Measurements from ENCODE around the gene ANKRD2.

ANKRD2 gene

GRCh38 chr10:97580421-97581367 lies 8.1 kb downstream of the ANKRD2 start:
- no peak for DNase-seq (ENCODE audit: low read depth in 2 of 2)
- no peak for TF ChIP-seq CTCF (IDR thresholded peaks at IDR 0.05; ENCODE audit: low read depth, low read length)
- H3K4me3 ChIP-seq (replicated peaks in 1 of 2; ENCODE audit: low read depth in 2 of 2, low read length in 2 of 2), result no peak overlapping the region

DNA sequence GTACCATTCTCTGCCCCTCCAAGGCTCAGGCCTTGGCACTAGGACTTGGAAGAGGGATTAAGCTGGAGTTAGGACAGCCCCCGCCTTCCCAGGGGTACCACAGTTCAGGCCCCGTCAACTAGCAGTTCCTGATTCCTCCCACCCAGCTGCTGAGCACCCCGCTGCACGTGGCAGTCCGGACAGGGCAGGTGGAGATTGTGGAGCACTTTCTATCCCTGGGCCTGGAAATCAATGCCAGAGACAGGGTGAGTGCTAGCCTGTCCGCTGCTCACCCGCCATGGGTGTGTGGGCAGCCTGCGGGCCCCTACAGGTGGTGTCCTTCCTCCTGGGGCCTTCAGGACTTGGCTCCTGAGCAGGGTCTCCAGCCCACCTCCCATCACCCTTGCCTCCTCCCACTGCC lies 9.6 kb downstream of the ANKRD2 start:
- no peak overlapping the region for H3K4me3 ChIP-seq (replicated peaks in 1 of 2; ENCODE audit: low read depth in 2 of 2, low read length in 2 of 2)
- TF ChIP-seq CTCF (IDR thresholded peaks at IDR 0.05; ENCODE audit: low read depth, low read length), result no peak
- DNase-seq (ENCODE audit: low read depth in 2 of 2), result no peak

DNA sequence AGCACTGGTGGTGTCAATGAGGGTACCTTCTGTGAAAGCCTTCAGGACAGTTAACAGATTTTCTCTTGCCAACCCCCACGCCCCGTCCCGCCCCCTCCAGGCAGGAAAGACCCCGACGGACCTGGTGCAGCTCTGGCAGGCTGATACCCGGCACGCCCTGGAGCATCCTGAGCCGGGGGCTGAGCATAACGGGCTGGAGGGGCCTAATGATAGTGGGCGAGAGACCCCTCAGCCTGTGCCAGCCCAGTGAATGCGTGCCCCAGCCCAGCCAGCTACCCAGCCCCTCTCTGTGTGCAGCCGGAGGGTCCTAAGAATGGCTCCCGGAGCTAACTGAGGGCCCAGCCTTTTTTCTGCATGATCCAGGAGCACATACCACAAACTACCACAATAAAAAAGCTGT lies 10.9 kb downstream of the ANKRD2 start:
- DNase-seq (ENCODE audit: low read depth in 2 of 2), result no peak
- H3K4me3 ChIP-seq (replicated peaks in 1 of 2; ENCODE audit: low read depth in 2 of 2, low read length in 2 of 2), result no peak overlapping the region
- TF ChIP-seq CTCF (IDR thresholded peaks at IDR 0.05; ENCODE audit: low read depth, low read length), result no peak

- TF ChIP-seq CTCF (IDR thresholded peaks at IDR 0.05; ENCODE audit: low read depth, low read length), result no peak
- no peak within 1 kb of the TSS for H3K4me3 ChIP-seq (replicated peaks in 1 of 2; ENCODE audit: low read depth in 2 of 2, low read length in 2 of 2)
- DNase-seq (ENCODE audit: low read depth in 2 of 2), result peak; percentile 37 to 72
Observed at GRCh38 chr10:97584060-97584797, 11.7 kb downstream of the ANKRD2 start, which contains the start of gene HOGA1. Gene HOGA1, plus strand, starts transcription at chr10:97584389. Its CDS starts 315 bp downstream, at chr10:97584704.

DNA sequence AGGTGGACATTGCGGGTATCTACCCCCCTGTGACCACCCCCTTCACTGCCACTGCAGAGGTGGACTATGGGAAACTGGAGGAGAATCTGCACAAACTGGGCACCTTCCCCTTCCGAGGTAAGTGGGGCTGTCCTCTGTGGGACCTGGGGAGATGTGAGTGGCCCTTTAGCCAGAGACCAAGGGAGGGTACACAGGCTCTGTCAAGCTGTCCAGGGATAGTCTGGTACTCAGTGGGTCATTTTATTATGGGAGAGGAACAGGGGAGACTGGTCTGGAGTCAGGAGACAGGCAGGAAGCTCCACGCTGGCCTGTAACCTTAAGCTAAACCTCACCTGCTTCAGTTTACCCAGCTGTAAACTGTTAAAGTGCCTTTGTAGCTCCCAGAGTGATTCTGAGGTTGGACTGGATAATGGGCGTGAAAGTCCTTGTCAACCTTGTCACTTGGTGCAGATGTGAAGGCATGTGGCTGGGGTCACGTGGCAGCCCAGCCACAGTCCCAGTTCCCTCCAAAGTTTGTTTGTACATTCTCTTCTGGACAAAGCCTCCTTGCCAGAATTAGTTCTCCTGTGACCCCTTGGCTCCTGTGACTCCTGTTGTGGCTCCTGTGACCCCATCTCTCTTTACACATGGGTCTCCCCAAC lies 12.3 kb downstream of the ANKRD2 start:
- DNase-seq (ENCODE audit: low read depth in 2 of 2), result no peak
- no peak for TF ChIP-seq CTCF (IDR thresholded peaks at IDR 0.05; ENCODE audit: low read depth, low read length)
- no peak overlapping the region for H3K4me3 ChIP-seq (replicated peaks in 1 of 2; ENCODE audit: low read depth in 2 of 2, low read length in 2 of 2)

GRCh38 chr10:97585439-97585811 lies 12.8 kb downstream of the ANKRD2 start:
- no peak overlapping the region for H3K4me3 ChIP-seq (replicated peaks in 1 of 2; ENCODE audit: low read depth in 2 of 2, low read length in 2 of 2)
- TF ChIP-seq CTCF (IDR thresholded peaks at IDR 0.05; ENCODE audit: low read depth, low read length), result no peak
- DNase-seq (ENCODE audit: low read depth in 2 of 2), result no peak

Data from cardiac fibroblast (primary cell).